GM12878 (cell line): Measurements from ENCODE around the gene TERF2IP. TPM values are rescaled to one million over a fixed set of nuclear protein-coding genes. Genes with fewer than 3 reads are reported as not detected.

Experiments used
- ATAC-seq: fragments of 200-7000 bp; cut with Tn5 transposase; 3 replicates; pipeline ENCODE4 v1.9.1; 2020; ENCODE audit warnings: mild to moderate bottlenecking, moderate library complexity
- BruUV-seq: library from RNA; stranded (reverse); fragments of 400-500 nt; replicated peaks from 2 replicates; lab custom pipeline; 2021; lab: Mats Ljungman, UMichigan
- CTCF ChIA-PET: fragments of 300-600 bp; sonication (Branson Sonifier 250); formaldehyde crosslinking; extraction: SDS; loops from one replicate; lab custom pipeline; 2021; ENCODE audit warnings: inconsistent platforms; lab: Yijun Ruan, JAX
- POLR2A ChIA-PET: fragments of 350-600 bp; formaldehyde crosslinking; extraction: SDS; loops from one replicate; lab custom pipeline; 2021; ENCODE audit warnings: inconsistent platforms; lab: Charles Lee
- RAD21 ChIA-PET: fragments of 300-600 bp; sonication (Branson Sonifier 250); formaldehyde crosslinking; loops from one replicate; lab custom pipeline; 2023; ENCODE audit warnings: antibody characterized with exemption; ENCODE audit not compliant: unreplicated experiment; lab: Charles Lee
- SMC1A ChIA-PET: fragments of 300-600 bp; sonication (Branson Sonifier 250); formaldehyde crosslinking; loops from one replicate; lab custom pipeline; 2023; ENCODE audit not compliant: unreplicated experiment, uncharacterized antibody; lab: Charles Lee
- DNase-seq: peaks from one replicate; pipeline ENCODE4 v3.0.0-alpha.2; 2011; ENCODE audit warnings: low read depth, low spot score
- FAIRE-seq: peaks from 3 replicates; lab custom pipeline; 2011; peaks lifted over from hg19 to GRCh38; lab: Jason Lieb, UNC
- H2AFZ ChIP-seq: 2 replicates; pipeline ENCODE4 v1.6.0; 2011; ENCODE audit warnings: low read depth, low read length, control low read depth; ENCODE audit not compliant: control insufficient read depth
- H3K27ac ChIP-seq: 2 replicates; pipeline ENCODE4 v1.5.1; 2011; ENCODE audit warnings: control low read depth; ENCODE audit not compliant: control insufficient read depth, insufficient read depth
- H3K27me3 ChIP-seq, 2 experiments: replicated peaks in 1 of 2; 2 replicates each; pipeline versions ENCODE4 v1.6.0 to v1.6.1; 2011; ENCODE audit warnings: low read length in 1 of 2; ENCODE audit not compliant: control insufficient read depth in 2 of 2, insufficient read depth in 2 of 2
- H3K36me3 ChIP-seq, 2 experiments: 2 replicates each; pipeline ENCODE4 v1.5.1; 2011; ENCODE audit warnings: low read length in 1 of 2; ENCODE audit not compliant: control insufficient read depth in 2 of 2, insufficient read depth in 2 of 2
- H3K4me1 ChIP-seq: 2 replicates; pipeline ENCODE4 v1.6.1; 2011; ENCODE audit warnings: mild to moderate bottlenecking, low read length, moderate library complexity, mixed read lengths; ENCODE audit not compliant: control insufficient read depth, insufficient read depth
- H3K4me2 ChIP-seq: 2 replicates; pipeline ENCODE4 v1.6.0; 2011; ENCODE audit warnings: control low read depth; ENCODE audit not compliant: control insufficient read depth, insufficient read depth
- H3K4me3 ChIP-seq: fragments of 200-600 bp; sonication (generic); 2 replicates; pipeline ENCODE4 v1.5.1; 2016
- H3K79me2 ChIP-seq: 2 replicates; pipeline ENCODE4 v1.6.0; 2011; ENCODE audit warnings: low read length; ENCODE audit not compliant: control insufficient read depth, insufficient read depth
- H3K9ac ChIP-seq: 2 replicates; pipeline ENCODE4 v1.8.0; 2011; ENCODE audit warnings: low read length, control low read depth, mixed read lengths; ENCODE audit not compliant: control insufficient read depth, insufficient read depth
- H3K9me3 ChIP-seq: replicated peaks from 3 replicates; pipeline ENCODE4 v1.5.1; 2011; ENCODE audit warnings: mild to moderate bottlenecking, low read length; ENCODE audit not compliant: control insufficient read depth, insufficient read depth
- H4K20me1 ChIP-seq: 2 replicates; pipeline ENCODE4 v1.6.0; 2011; ENCODE audit not compliant: control insufficient read depth, insufficient read depth
- DPF2 ChIP-seq: fragments of 450-650 bp; IDR thresholded peaks from 2 replicates; pipeline ENCODE4 v1.6.1; 2017; ENCODE audit warnings: mild to moderate bottlenecking
- IKZF2 ChIP-seq, 2 experiments: fragments of 450-650 bp; IDR thresholded peaks; 2 replicates each; pipeline ENCODE4 v1.6.1; 2017; ENCODE audit warnings: mild to moderate bottlenecking in 2 of 2, moderate library complexity in 2 of 2
- KAT2A ChIP-seq: conservative IDR thresholded peaks from 2 replicates; pipeline ENCODE4 v1.6.1; 2011; ENCODE audit warnings: low read depth, low read length; ENCODE audit not compliant: control insufficient read depth
- MYB ChIP-seq: fragments of 150-350 bp; IDR thresholded peaks from 2 replicates; pipeline ENCODE4 v1.6.1; 2014; ENCODE audit warnings: mild to moderate bottlenecking, low read depth, low read length, borderline replicate concordance
- NRF1 ChIP-seq: conservative IDR thresholded peaks from 2 replicates; pipeline ENCODE4 v1.6.1; 2011; ENCODE audit warnings: mild to moderate bottlenecking, low read depth, low read length, improper control_type of control experiment
- RB1 ChIP-seq: fragments of 450-650 bp; formaldehyde crosslinking; IDR thresholded peaks from 2 replicates; pipeline ENCODE4 v1.6.1; 2017; ENCODE audit warnings: mild to moderate bottlenecking, borderline replicate concordance
- SP1 ChIP-seq: IDR thresholded peaks from one replicate; pipeline ENCODE4 v1.6.1; 2011; ENCODE audit warnings: low read depth, low read length
- STAT3 ChIP-seq: IDR thresholded peaks from 2 replicates; pipeline ENCODE4 v1.6.1; 2011; ENCODE audit warnings: low read depth, low read length, improper control_type of control experiment
- WGBS: methylation state at CpG from one replicate; pipeline ENCODE4 v1.1.6; 2016; ENCODE audit warnings: low lambda C conversion rate; ENCODE audit not compliant: insufficient replicate concordance, insufficient coverage; ENCODE audit errors: missing lambda C conversion rate; 5-methylcytosine and 5-hydroxymethylcytosine counted together
- in situ Hi-C: fragments of 300-500 bp; cut with MboI; formaldehyde crosslinking; loops from 9 replicates; pipeline ENCODE4 v1.14.3; 2018; ENCODE audit warnings: mixed read lengths
- intact Hi-C: fragments of 100-400 bp; cut with micrococcal nuclease; formaldehyde crosslinking; loops from one replicate; pipeline ENCODE4 v1.14.2; 2022; ENCODE audit not compliant: unreplicated experiment
- polyA plus RNA-seq, 11 experiments: library from polyadenylated mRNA; depleted of rRNA in 4 of 11; unstranded in 6 of 11; stranded (reverse) in 5 of 11; fragments of >200 nt; fragmentation: Nextera tagmentation in 4 of 11; fragmentation: Illumina TruSeq in 1 of 11; extraction: Ambion mirVana in 4 of 11; extraction: Trizol in 1 of 11; gene quantifications; 1 replicate in 1 of 11; 2 replicates in 10 of 11; pipeline versions ENCODE4 v1.2.1 to v1.2.3, GENCODE V29; 2011 to 2016; ENCODE audit warnings: inconsistent platforms in 2 of 11, missing spikeins in 2 of 11, low read depth in 1 of 11
- total RNA-seq, 4 experiments: library from RNA; depleted of rRNA in 3 of 4; stranded (reverse); fragments of >200 nt in 3 of 4; fragmentation: Illumina TruSeq in 1 of 4; extraction: Trizol in 1 of 4; gene quantifications; 2 replicates each; pipeline versions ENCODE4 v1.2.1 to v1.2.3, GENCODE V29; 2013 to 2021
- TF ChIP-seq, protein P1 (sequence below): IDR thresholded peaks from 2 replicates; pipeline ENCODE4 v1.6.1; 2012; ENCODE audit warnings: low read length, inconsistent platforms
- TF ChIP-seq, protein P2 (sequence below): fragments of 450-650 bp; IDR thresholded peaks from 2 replicates; pipeline ENCODE4 v1.6.1; 2017; ENCODE audit warnings: mild to moderate bottlenecking, low read depth, inconsistent platforms; ENCODE audit not compliant: poor library complexity, severe bottlenecking
- TF ChIP-seq, protein P3 (sequence below): fragments of 450-650 bp; formaldehyde crosslinking; IDR thresholded peaks from 2 replicates; pipeline ENCODE4 v1.4.0; 2022; ENCODE audit warnings: mild to moderate bottlenecking, moderate library complexity

The TERF2IP gene
- total and polyA plus RNA-seq, 10 of the 15 experiments (the other 5 are each of a cell fraction or from before 2014, with no cell fraction given), result 19.6 to 93.1 (median 54.4) TPM

DNA sequence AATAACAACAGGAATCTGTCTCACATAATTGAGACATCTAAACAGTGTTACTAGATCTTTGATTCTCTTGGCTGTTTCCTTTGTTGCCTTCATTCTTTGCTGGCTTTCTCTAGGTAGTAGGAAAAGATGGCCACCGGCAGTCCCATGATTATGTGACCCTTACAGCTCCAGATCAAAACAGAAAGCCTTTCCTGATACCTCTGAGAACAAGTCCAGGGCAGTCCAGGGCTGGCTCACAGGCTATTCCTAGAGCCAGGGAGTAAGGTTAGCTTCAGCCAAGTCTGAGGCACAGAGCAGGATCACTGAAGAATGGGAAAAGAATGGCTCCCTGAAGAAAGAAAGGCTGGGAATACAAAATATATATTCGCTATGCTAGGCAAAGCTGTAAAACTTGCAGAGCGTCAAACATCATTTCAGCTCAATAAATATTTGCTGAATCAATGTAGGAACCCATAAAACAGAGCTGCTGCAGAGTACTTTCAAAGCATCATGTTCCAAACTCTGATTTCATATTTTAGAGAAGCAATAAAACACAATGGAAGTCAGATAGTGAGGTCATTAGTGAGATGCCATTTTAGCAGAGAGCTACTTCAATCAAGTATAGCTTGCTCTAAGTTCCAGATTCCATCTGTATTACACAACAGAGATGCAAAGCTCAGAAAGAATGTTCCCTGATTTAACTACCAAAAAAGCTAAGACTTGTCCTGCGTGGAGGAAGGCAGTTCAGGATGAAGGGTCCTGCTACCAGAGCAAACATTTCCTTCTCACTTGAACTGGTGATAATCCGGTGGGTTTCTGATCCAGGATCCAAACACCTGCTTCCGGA is 47.9 kb upstream of the TERF2IP start (continued):
- TF ChIP-seq, protein P1, sequence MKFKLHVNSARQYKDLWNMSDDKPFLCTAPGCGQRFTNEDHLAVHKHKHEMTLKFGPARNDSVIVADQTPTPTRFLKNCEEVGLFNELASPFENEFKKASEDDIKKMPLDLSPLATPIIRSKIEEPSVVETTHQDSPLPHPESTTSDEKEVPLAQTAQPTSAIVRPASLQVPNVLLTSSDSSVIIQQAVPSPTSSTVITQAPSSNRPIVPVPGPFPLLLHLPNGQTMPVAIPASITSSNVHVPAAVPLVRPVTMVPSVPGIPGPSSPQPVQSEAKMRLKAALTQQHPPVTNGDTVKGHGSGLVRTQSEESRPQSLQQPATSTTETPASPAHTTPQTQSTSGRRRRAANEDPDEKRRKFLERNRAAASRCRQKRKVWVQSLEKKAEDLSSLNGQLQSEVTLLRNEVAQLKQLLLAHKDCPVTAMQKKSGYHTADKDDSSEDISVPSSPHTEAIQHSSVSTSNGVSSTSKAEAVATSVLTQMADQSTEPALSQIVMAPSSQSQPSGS, result no peak
- TF ChIP-seq DPF2, result no peak
- TF ChIP-seq IKZF2 (IDR thresholded peaks at IDR 0.05), result no peak
- TF ChIP-seq, all 136 proteins: peak for 0

DNA sequence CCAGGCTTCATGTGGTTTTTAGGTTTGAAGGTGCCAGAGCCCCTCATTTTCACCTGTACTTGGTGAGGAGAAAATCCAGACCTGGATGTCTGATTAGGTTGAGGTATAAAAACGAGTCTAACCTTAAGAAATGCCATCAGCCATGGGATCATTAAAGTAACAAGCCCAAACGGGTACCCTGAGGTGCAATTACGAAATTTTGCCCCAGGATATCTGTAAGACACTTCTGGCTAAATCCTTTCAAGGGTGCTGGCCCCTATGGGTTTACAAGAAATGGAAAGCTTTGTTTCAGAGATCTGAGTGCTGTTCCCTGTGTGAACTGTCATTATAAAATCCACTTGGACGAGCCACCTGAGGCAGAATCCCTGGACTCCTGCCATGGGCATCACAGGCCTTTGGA is 44.3 kb upstream of the TERF2IP start:
- POLR2A ChIA-PET, result no interaction called here
- WGBS, result 95% methylated on average over 4 of the region's 4 CpGs
- no peaks in the 10 kb centered on the region for H3K79me2 ChIP-seq
- FAIRE-seq (no peak), DNase-seq (no peak), ATAC-seq (no peak)
- no peaks in the 10 kb centered on the region for H4K20me1 ChIP-seq
- no peak overlapping the region for H2AFZ ChIP-seq
- BruUV-seq, result no TSS peak
- RAD21 ChIA-PET, result no interaction called here
- H3K4me2 ChIP-seq, result no peak overlapping the region
- no peaks in the 10 kb centered on the region for H3K27me3 ChIP-seq
- no peak for TF ChIP-seq DPF2
- TF ChIP-seq, protein P2, sequence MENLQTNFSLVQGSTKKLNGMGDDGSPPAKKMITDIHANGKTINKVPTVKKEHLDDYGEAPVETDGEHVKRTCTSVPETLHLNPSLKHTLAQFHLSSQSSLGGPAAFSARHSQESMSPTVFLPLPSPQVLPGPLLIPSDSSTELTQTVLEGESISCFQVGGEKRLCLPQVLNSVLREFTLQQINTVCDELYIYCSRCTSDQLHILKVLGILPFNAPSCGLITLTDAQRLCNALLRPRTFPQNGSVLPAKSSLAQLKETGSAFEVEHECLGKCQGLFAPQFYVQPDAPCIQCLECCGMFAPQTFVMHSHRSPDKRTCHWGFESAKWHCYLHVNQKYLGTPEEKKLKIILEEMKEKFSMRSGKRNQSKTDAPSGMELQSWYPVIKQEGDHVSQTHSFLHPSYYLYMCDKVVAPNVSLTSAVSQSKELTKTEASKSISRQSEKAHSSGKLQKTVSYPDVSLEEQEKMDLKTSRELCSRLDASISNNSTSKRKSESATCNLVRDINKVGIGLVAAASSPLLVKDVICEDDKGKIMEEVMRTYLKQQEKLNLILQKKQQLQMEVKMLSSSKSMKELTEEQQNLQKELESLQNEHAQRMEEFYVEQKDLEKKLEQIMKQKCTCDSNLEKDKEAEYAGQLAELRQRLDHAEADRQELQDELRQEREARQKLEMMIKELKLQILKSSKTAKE, result no peak
- TF ChIP-seq NRF1, result no peak
- no peak for TF ChIP-seq IKZF2 (IDR thresholded peaks at IDR 0.05)
- TF ChIP-seq SP1, result no peak
- no peak for TF ChIP-seq STAT3
- TF ChIP-seq RB1, result no peak
- TF ChIP-seq, protein P3, sequence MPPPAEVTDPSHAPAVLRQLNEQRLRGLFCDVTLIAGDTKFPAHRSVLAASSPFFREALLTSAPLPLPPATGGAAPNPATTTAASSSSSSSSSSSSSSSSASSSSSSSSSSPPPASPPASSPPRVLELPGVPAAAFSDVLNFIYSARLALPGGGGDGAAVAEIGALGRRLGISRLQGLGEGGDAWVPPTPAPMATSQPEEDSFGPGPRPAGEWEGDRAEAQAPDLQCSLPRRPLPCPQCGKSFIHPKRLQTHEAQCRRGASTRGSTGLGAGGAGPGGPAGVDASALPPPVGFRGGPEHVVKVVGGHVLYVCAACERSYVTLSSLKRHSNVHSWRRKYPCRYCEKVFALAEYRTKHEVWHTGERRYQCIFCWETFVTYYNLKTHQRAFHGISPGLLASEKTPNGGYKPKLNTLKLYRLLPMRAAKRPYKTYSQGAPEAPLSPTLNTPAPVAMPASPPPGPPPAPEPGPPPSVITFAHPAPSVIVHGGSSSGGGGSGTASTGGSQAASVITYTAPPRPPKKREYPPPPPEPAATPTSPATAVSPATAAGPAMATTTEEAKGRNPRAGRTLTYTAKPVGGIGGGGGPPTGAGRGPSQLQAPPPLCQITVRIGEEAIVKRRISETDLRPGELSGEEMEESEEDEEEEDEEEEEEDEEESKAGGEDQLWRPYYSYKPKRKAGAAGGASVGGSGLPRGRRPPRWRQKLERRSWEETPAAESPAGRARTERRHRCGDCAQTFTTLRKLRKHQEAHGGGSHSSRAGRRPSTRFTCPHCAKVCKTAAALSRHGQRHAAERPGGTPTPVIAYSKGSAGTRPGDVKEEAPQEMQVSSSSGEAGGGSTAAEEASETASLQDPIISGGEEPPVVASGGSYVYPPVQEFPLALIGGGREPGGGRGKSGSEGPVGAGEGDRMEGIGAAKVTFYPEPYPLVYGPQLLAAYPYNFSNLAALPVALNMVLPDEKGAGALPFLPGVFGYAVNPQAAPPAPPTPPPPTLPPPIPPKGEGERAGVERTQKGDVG, result no peak
- TF ChIP-seq KAT2A, result no peak
- TF ChIP-seq MYB, result no peak
- intact Hi-C loops, result no loop called here
- no peak overlapping the region for H3K9ac ChIP-seq
- SMC1A ChIA-PET, result no interaction called here
- H3K27ac ChIP-seq, result no peak overlapping the region
- H3K36me3 ChIP-seq, result peaks cover 0 to 45% of the 10 kb centered on the region in 2 experiments; a peak in 3 of 4 replicates
- H3K4me1 ChIP-seq, result no peaks in the 10 kb centered on the region
- in situ Hi-C loops, result no loop called here
- H3K9me3 ChIP-seq, result peaks cover 7% of the 10 kb centered on the region; the same call in 2 of the 3 replicates
- CTCF ChIA-PET, result interaction anchor here (1.0 kb wide), 1 partner anchor 18 kb away, joined by 3 read pairs; no protein-coding TSS in a partner anchor
- H3K4me3 ChIP-seq, result no peak overlapping the region
